Hepatocyte (in vitro differentiated cells): ENCODE measurements around the gene FAM20C. TPM values are rescaled to one million over a fixed set of nuclear protein-coding genes. Genes with fewer than 3 reads are reported as not detected.

Experiments
- DNase-seq: peaks from one replicate; pipeline ENCODE4 v3.0.0-alpha.2; 2016; ENCODE audit warnings: low spot score
- H2AFZ ChIP-seq: fragments of 200-600 bp; sonication (generic); 2 replicates; pipeline ENCODE4 v1.6.0; 2016; ENCODE audit warnings: antibody characterized with exemption, mild to moderate bottlenecking
- H3K27ac ChIP-seq: fragments of 200-600 bp; sonication (generic); 2 replicates; pipeline ENCODE4 v1.5.1; 2016; ENCODE audit warnings: mild to moderate bottlenecking
- H3K27me3 ChIP-seq: fragments of 200-600 bp; sonication (generic); 2 replicates; pipeline ENCODE4 v1.6.1; 2016
- H3K36me3 ChIP-seq: fragments of 200-600 bp; sonication (generic); replicated peaks from 2 replicates; pipeline ENCODE4 v1.5.1; 2016; ENCODE audit warnings: low read depth; ENCODE audit not compliant: insufficient read depth
- H3K4me1 ChIP-seq: fragments of 200-600 bp; sonication (generic); 2 replicates; pipeline ENCODE4 v1.5.1; 2016; ENCODE audit warnings: mild to moderate bottlenecking, moderate library complexity; ENCODE audit not compliant: insufficient read depth
- H3K4me2 ChIP-seq: fragments of 200-600 bp; sonication (generic); 2 replicates; pipeline ENCODE4 v1.6.0; 2016
- H3K4me3 ChIP-seq: fragments of 200-600 bp; sonication (generic); 2 replicates; pipeline ENCODE4 v1.5.1; 2016; ENCODE audit warnings: mild to moderate bottlenecking
- H3K79me2 ChIP-seq: fragments of 200-600 bp; sonication (generic); 2 replicates; pipeline ENCODE4 v1.6.0; 2017; ENCODE audit warnings: mild to moderate bottlenecking
- H3K9me2 ChIP-seq: fragments of 200-600 bp; sonication (generic); replicated peaks from 2 replicates; pipeline ENCODE4 v1.6.0; 2017; ENCODE audit warnings: mild to moderate bottlenecking; ENCODE audit not compliant: insufficient read depth
- H3K9me3 ChIP-seq: fragments of 200-600 bp; sonication (generic); 2 replicates; pipeline ENCODE4 v1.5.1; 2016; ENCODE audit warnings: low read depth, mild to moderate bottlenecking
- H4K20me1 ChIP-seq: fragments of 200-600 bp; sonication (generic); 2 replicates; pipeline ENCODE4 v1.6.0; 2016; ENCODE audit warnings: mild to moderate bottlenecking; ENCODE audit not compliant: insufficient read depth, poor library complexity, severe bottlenecking
- CTCF ChIP-seq: fragments of 200-600 bp; sonication (generic); IDR thresholded peaks from 2 replicates; pipeline ENCODE4 v1.5.1; 2016; ENCODE audit warnings: antibody characterized with exemption, mild to moderate bottlenecking; ENCODE audit not compliant: poor library complexity
- EZH2 ChIP-seq: fragments of 200-600 bp; sonication (generic); IDR thresholded peaks from 2 replicates; pipeline ENCODE4 v1.6.1; 2016; ENCODE audit warnings: antibody characterized with exemption, mild to moderate bottlenecking, borderline replicate concordance
- EZH2phosphoT487 ChIP-seq: fragments of 200-600 bp; sonication (generic); IDR thresholded peaks from one replicate; pipeline ENCODE4 v1.6.1; 2018; ENCODE audit warnings: antibody characterized with exemption, mild to moderate bottlenecking, low read depth, moderate library complexity; ENCODE audit not compliant: unreplicated experiment, severe bottlenecking
- WGBS: methylation state at CpG from one replicate; pipeline ENCODE4 v1.1.6; 2016; ENCODE audit warnings: low lambda C conversion rate; ENCODE audit errors: missing lambda C conversion rate; 5-methylcytosine and 5-hydroxymethylcytosine counted together
- polyA plus RNA-seq: library from polyadenylated mRNA; unstranded; fragments of >200 nt; fragmentation: Nextera tagmentation; extraction: Ambion mirVana; gene quantifications from 2 replicates; pipeline ENCODE4 v1.2.1, GENCODE V29; 2016
- total RNA-seq: library from RNA; depleted of rRNA; stranded (reverse); fragments of >200 nt; gene quantifications from 2 replicates; pipeline ENCODE4 v1.2.3, GENCODE V29; 2014

Gene FAM20C
- total and polyA plus RNA-seq, 2 experiments from 2014 or later: 24.4 to 42.5 TPM

GRCh38 chr7:171912-172515 lies 20.4 kb upstream of the FAM20C start:
- Histone ChIP-seq H3K79me2 (no peaks in the 10 kb centered on the region), H3K27me3 (no peaks in the 10 kb centered on the region), H3K4me2 (no peak overlapping the region), H3K36me3 (no peaks in the 10 kb centered on the region), H4K20me1 (no peaks in the 10 kb centered on the region), H3K4me3 (no peak overlapping the region), H3K27ac (no peak overlapping the region), H3K9me2 (no peaks in the 10 kb centered on the region), H2AFZ (no peak overlapping the region), H3K9me3 (no peaks in the 10 kb centered on the region), H3K4me1 (peaks cover 12% of the 10 kb centered on the region)
- WGBS: 92% methylated on average over 16 of the region's 16 CpGs
- no peak for TF ChIP-seq CTCF
- TF ChIP-seq EZH2: no peak
- TF ChIP-seq EZH2phosphoT487: no peak
- DNase-seq: no peak

GRCh38 chr7:173209-173918 lies 19.0 kb upstream of the FAM20C start:
- Histone ChIP-seq H4K20me1 (no peaks in the 10 kb centered on the region), H3K4me2 (no peak overlapping the region), H3K4me1 (peaks cover 8% of the 10 kb centered on the region), H3K27me3 (peaks cover 3% of the 10 kb centered on the region), H3K9me3 (no peaks in the 10 kb centered on the region), H3K79me2 (no peaks in the 10 kb centered on the region), H3K36me3 (no peaks in the 10 kb centered on the region), H2AFZ (no peak overlapping the region), H3K27ac (no peak overlapping the region), H3K4me3 (no peak overlapping the region), H3K9me2 (no peaks in the 10 kb centered on the region)
- DNase-seq: no peak
- 77% methylated on average over 29 of the region's 29 CpGs for WGBS
- no peak for TF ChIP-seq EZH2
- TF ChIP-seq EZH2phosphoT487: no peak
- TF ChIP-seq CTCF: no peak

GRCh38 chr7:174716-175115 lies 17.7 kb upstream of the FAM20C start:
- H3K9me3 ChIP-seq: no peaks in the 10 kb centered on the region
- no peak overlapping the region for H3K4me2 ChIP-seq
- TF ChIP-seq CTCF: no peak
- no peak for TF ChIP-seq EZH2phosphoT487
- no peak for TF ChIP-seq EZH2
- 86% methylated on average over 2 of the region's 2 CpGs for WGBS
- H3K4me3 ChIP-seq: no peak overlapping the region
- no peaks in the 10 kb centered on the region for H3K79me2 ChIP-seq
- H3K27ac ChIP-seq: no peak overlapping the region
- H2AFZ ChIP-seq: no peak overlapping the region
- H3K4me1 ChIP-seq: peaks cover 8% of the 10 kb centered on the region
- H3K9me2 ChIP-seq: no peaks in the 10 kb centered on the region
- H4K20me1 ChIP-seq: no peaks in the 10 kb centered on the region
- no peaks in the 10 kb centered on the region for H3K36me3 ChIP-seq
- no peak for DNase-seq
- peaks cover 3% of the 10 kb centered on the region for H3K27me3 ChIP-seq
